Measurements from ENCODE around the gene MCF2L.

Gene MCF2L

DNA sequence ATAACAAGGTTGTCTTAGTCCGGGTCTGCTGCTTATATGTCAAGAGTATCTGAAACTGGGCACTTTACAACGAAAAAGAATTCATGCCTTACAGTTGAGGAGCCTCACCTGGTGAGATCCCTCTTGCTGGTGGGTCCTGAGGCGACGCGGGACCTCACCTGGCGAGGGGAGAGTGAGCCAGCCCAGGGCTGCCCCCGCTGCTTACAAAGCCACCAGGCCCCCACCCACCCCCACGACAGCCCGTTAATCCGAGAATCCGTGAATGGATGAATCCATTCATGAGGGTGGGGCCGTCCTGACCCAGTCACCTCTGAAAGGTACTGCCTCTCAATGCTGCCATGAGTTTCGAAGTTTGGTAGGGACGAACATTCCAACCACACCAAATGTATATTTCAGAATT lies 82.6 kb downstream of the MCF2L start:
- DNase-seq = no peak

DNA sequence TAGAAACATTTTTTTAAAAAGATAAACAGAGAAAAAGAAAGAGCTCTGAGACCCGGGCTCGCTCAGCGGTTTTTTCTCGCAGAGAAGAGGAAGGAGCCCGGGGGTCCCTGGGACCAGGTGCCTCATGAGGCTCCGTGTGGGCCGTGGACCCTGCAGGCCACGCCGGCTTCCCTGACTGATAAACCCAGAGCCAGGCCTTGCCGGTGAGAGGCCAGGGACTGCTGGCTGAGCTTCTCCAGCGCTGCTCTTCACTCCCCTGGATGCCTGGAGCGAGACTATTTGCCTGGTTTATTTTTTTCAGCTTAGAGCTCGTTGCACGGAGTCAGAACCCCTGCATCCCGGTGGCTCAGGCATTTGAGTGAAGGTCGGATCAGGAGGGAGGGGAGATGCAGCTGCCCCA lies 83.2 kb downstream of the MCF2L start:
- in situ Hi-C loops (cut with HindIII; ENCODE audit: low pct_ligation_motif_present, low sequenced_read_pairs) = no loop called here

More for the DNA sequence above, 82.6 kb downstream of the MCF2L start:
- H3K4me3 ChIP-seq (ENCODE audit: low read depth, low read length) = no peak overlapping the region
- H3K36me3 ChIP-seq (replicated peaks) = no peaks in the 10 kb centered on the region
- peaks cover 44% of the 10 kb centered on the region for H3K27me3 ChIP-seq (replicated peaks)
- H3K27ac ChIP-seq = no peak overlapping the region
- in situ Hi-C loops (cut with HindIII; ENCODE audit: low pct_ligation_motif_present, low sequenced_read_pairs) = no loop called here
- TF ChIP-seq, protein P1, sequence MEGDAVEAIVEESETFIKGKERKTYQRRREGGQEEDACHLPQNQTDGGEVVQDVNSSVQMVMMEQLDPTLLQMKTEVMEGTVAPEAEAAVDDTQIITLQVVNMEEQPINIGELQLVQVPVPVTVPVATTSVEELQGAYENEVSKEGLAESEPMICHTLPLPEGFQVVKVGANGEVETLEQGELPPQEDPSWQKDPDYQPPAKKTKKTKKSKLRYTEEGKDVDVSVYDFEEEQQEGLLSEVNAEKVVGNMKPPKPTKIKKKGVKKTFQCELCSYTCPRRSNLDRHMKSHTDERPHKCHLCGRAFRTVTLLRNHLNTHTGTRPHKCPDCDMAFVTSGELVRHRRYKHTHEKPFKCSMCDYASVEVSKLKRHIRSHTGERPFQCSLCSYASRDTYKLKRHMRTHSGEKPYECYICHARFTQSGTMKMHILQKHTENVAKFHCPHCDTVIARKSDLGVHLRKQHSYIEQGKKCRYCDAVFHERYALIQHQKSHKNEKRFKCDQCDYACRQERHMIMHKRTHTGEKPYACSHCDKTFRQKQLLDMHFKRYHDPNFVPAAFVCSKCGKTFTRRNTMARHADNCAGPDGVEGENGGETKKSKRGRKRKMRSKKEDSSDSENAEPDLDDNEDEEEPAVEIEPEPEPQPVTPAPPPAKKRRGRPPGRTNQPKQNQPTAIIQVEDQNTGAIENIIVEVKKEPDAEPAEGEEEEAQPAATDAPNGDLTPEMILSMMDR (IDR thresholded peaks at IDR 0.05; ENCODE audit: low read depth, low read length, missing control alignments) = no peak

DNA sequence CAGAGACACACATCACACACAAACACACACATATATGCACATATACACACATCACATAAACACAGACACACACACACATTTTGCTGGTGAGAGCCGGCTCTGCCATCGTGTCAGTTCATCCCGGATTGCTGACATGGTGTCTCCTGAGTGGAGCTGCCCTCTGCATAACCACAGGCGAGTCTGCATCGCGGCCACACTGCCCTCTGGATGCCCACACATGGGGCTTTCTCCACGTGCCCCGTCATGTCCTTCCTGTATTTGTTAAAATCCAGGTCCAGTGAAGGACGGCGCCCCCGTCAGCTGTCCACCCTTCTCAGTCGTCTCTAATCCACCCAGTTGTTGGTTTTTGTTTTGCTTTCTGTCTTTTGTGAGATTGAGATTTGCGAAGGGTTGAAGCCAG lies 84.0 kb downstream of the MCF2L start:
- TF ChIP-seq, protein P1 (IDR thresholded peaks at IDR 0.05; ENCODE audit: low read depth, low read length, missing control alignments) = no peak
- in situ Hi-C loops (cut with HindIII; ENCODE audit: low pct_ligation_motif_present, low sequenced_read_pairs) = no loop called here

More for the DNA sequence above, 83.2 kb downstream of the MCF2L start:
- Histone ChIP-seq H3K36me3 (replicated peaks) (no peaks in the 10 kb centered on the region), H3K27ac (no peak overlapping the region), H3K4me3 (ENCODE audit: low read depth, low read length) (no peak overlapping the region), H3K27me3 (replicated peaks) (peaks cover 44% of the 10 kb centered on the region)
- TF ChIP-seq, protein P1 (IDR thresholded peaks at IDR 0.05; ENCODE audit: low read depth, low read length, missing control alignments) = no peak
- DNase-seq = no peak

DNA sequence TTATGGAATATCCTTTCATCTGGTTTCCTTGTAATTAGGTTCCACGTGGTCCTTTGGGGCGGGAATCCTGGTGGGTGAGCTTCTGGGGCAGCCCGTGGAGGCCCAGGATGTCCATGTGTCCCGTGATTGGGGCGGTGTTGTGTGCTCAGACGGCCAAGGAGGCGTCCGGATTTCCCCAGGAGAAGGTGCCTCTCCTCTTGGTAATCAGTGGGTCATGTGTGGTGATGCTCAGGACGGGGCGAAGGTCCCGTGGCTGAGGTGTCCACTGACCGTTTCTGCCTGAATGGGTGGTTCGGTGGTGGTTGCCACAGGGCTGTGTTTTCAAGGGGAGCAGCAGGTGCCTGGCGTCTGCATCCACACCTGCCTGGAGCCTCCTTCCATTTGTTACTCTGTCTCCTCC lies 84.4 kb downstream of the MCF2L start:
- peaks cover 44% of the 10 kb centered on the region for H3K27me3 ChIP-seq (replicated peaks)

More for the DNA sequence above, 84.0 kb downstream of the MCF2L start:
- peaks cover 44% of the 10 kb centered on the region for H3K27me3 ChIP-seq (replicated peaks)
- no peak for DNase-seq
- H3K27ac ChIP-seq = no peak overlapping the region
- H3K36me3 ChIP-seq (replicated peaks) = no peaks in the 10 kb centered on the region
- no peak overlapping the region for H3K4me3 ChIP-seq (ENCODE audit: low read depth, low read length)

DNA sequence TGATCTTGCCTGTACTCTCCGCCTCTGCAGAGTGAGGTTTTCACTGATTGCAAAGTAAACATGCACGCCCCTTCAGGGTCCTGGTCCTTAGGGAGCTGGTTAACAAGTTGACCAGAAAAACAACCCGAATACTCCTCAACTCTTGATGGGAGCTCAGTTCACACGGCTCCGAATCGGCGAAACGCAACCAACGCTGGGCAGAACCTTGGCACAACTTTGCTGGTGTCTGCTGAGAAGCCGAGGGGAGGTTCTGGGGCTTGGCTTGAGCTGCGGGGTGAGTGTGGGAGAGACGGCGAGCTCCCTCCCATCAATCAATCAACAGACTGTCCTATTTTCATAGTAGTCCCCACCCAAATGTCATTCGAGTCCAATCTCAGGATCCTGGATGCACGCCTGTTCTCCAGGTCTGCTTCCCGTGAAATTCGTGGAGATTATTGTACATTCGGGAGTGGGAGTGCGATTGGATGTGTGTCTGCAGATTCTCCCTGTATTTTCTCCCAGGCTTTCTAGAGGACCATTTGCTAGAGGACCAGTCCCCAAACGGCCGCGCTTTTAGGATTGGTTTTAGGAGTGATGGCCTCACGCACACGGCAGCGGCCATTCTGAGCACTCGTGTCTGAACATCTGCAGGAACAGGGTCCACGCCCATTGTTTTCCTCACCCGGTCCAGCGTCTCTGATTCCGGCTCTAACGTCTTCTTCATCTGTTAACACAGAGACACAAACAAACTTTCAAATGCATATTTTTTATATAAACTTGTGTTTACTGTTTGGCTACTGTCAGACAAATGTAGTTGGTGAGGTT lies 85.0 kb downstream of the MCF2L start:
- no peaks in the 10 kb centered on the region for H3K36me3 ChIP-seq (replicated peaks)
- H3K27me3 ChIP-seq (replicated peaks) = peaks cover 44% of the 10 kb centered on the region
- TF ChIP-seq, protein P1 (IDR thresholded peaks at IDR 0.05; ENCODE audit: low read depth, low read length, missing control alignments) = no peak
- DNase-seq = no peak
- no peak overlapping the region for H3K4me3 ChIP-seq (ENCODE audit: low read depth, low read length)
- no peak overlapping the region for H3K27ac ChIP-seq
- in situ Hi-C loops (cut with HindIII; ENCODE audit: low pct_ligation_motif_present, low sequenced_read_pairs) = no loop called here

More for the DNA sequence above, 84.4 kb downstream of the MCF2L start:
- in situ Hi-C loops (cut with HindIII; ENCODE audit: low pct_ligation_motif_present, low sequenced_read_pairs) = no loop called here
- Histone ChIP-seq H3K36me3 (replicated peaks) (no peaks in the 10 kb centered on the region), H3K27ac (no peak overlapping the region), H3K4me3 (ENCODE audit: low read depth, low read length) (no peak overlapping the region)
- TF ChIP-seq, protein P1 (IDR thresholded peaks at IDR 0.05; ENCODE audit: low read depth, low read length, missing control alignments) = no peak
- DNase-seq = no peak

Measured in brain microvascular endothelial cell (primary cell).